ENCODE measurements around the gene MICB.

Gene MICB

DNA sequence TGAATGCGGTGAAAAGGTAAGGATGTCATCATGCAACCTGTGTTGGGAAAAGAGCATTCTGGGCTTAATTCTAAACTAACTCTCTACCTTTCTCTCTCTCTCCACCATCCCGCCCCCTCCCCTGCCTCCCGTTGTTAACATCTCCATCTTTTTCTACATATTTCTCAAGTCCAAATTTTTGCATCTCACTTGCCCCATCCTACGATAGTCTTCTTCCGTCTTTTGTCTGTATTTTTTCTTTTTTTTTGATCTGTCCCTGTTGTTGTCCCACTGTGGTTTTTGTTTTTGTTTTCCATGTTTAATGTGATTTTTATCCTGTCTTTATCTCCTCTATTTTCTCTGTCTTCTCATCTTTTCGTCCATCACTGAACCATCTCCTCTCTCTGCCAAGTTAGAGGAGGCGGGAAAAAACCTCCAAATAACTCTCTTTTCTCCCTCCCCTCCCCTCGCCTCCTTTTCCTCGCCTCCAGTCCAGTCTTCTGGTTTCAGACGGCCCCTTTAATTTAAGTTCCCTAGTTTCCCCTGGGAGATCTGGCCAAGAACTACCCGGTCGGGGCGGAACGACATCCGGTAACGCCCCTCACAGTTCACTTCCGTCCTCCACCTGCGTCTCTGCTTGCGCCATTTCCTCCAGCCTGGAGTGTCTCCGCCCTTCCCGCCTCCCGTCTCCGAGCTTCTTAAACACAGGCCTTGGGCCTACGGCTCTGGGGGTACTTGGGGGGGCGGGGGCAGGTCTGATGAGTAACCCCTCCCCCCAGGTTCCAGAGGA lies 49.2 kb downstream of the MICB start, which contains the start of gene NFKBIL1 (continued):
- TF ChIP-seq, protein P1, sequence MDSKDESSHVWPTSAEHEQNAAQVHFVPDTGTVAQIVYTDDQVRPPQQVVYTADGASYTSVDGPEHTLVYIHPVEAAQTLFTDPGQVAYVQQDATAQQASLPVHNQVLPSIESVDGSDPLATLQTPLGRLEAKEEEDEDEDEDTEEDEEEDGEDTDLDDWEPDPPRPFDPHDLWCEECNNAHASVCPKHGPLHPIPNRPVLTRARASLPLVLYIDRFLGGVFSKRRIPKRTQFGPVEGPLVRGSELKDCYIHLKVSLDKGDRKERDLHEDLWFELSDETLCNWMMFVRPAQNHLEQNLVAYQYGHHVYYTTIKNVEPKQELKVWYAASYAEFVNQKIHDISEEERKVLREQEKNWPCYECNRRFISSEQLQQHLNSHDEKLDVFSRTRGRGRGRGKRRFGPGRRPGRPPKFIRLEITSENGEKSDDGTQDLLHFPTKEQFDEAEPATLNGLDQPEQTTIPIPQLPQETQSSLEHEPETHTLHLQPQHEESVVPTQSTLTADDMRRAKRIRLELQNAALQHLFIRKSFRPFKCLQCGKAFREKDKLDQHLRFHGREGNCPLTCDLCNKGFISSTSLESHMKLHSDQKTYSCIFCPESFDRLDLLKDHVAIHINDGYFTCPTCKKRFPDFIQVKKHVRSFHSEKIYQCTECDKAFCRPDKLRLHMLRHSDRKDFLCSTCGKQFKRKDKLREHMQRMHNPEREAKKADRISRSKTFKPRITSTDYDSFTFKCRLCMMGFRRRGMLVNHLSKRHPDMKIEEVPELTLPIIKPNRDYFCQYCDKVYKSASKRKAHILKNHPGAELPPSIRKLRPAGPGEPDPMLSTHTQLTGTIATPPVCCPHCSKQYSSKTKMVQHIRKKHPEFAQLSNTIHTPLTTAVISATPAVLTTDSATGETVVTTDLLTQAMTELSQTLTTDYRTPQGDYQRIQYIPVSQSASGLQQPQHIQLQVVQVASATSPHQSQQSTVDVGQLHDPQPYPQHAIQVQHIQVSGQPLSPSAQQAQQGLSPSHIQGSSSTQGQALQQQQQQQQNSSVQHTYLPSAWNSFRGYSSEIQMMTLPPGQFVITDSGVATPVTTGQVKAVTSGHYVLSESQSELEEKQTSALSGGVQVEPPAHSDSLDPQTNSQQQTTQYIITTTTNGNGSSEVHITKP (tag by site-specific recombination; IDR thresholded peaks at IDR 0.05): peak; percentile 96
- 0 out of 2 replicates have a peak, but pooled peaks have one; percentile 37 for TF ChIP-seq ZNF501 (tag by site-specific recombination; IDR thresholded peaks at IDR 0.05)
- TF ChIP-seq ZNF549 (tag by site-specific recombination; IDR thresholded peaks at IDR 0.05): no peak
- TF ChIP-seq YY2 (tag by site-specific recombination; IDR thresholded peaks at IDR 0.05): peak; percentile 72
- no peak; the same call in 1 of the 2 replicates for TF ChIP-seq ZNF211 (tag by site-specific recombination; IDR thresholded peaks at IDR 0.05; ENCODE audit: low read depth)
- TF ChIP-seq ZNF530 (tag by site-specific recombination; IDR thresholded peaks at IDR 0.05; ENCODE audit: low read depth): no peak
- TF ChIP-seq, protein P2, sequence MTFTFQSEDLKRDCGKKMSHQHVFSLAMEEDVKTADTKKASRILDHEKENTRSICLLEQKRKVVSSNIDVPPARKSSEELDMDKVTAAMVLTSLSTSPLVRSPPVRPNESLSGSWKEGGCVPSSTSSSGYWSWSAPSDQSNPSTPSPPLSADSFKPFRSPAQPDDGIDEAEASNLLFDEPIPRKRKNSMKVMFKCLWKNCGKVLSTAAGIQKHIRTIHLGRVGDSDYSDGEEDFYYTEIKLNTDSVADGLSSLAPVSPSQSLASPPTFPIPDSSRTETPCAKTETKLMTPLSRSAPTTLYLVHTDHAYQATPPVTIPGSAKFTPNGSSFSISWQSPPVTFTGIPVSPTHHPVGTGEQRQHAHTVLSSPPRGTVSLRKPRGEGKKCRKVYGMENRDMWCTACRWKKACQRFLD (tag by site-specific recombination; IDR thresholded peaks at IDR 0.05): no peak
- TF ChIP-seq, protein P3, sequence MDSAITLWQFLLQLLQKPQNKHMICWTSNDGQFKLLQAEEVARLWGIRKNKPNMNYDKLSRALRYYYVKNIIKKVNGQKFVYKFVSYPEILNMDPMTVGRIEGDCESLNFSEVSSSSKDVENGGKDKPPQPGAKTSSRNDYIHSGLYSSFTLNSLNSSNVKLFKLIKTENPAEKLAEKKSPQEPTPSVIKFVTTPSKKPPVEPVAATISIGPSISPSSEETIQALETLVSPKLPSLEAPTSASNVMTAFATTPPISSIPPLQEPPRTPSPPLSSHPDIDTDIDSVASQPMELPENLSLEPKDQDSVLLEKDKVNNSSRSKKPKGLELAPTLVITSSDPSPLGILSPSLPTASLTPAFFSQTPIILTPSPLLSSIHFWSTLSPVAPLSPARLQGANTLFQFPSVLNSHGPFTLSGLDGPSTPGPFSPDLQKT (IDR thresholded peaks at IDR 0.05; ENCODE audit: borderline replicate concordance, low read depth, low read length): no peak
- TF ChIP-seq, protein P4, sequence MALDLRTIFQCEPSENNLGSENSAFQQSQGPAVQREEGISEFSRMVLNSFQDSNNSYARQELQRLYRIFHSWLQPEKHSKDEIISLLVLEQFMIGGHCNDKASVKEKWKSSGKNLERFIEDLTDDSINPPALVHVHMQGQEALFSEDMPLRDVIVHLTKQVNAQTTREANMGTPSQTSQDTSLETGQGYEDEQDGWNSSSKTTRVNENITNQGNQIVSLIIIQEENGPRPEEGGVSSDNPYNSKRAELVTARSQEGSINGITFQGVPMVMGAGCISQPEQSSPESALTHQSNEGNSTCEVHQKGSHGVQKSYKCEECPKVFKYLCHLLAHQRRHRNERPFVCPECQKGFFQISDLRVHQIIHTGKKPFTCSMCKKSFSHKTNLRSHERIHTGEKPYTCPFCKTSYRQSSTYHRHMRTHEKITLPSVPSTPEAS (tag by site-specific recombination; IDR thresholded peaks at IDR 0.05): peak; percentile 28; the same call in 1 of the 2 replicates
- peak; percentile 86 for TF ChIP-seq ZXDB (tag by site-specific recombination; IDR thresholded peaks at IDR 0.05)
- no peak for TF ChIP-seq ZNF585B (tag by site-specific recombination; IDR thresholded peaks at IDR 0.05)
- TF ChIP-seq GFI1B (tag by site-specific recombination; IDR thresholded peaks at IDR 0.05): no peak
- peak; percentile 32; the same call in 1 of the 2 replicates for TF ChIP-seq BCL11B (tag by site-specific recombination; IDR thresholded peaks at IDR 0.05; ENCODE audit: low read depth)
- no peak for TF ChIP-seq MYNN (tag by site-specific recombination; IDR thresholded peaks at IDR 0.05; ENCODE audit: borderline replicate concordance)
- TF ChIP-seq ZNF266 (tag by site-specific recombination; IDR thresholded peaks at IDR 0.05; ENCODE audit: low read depth): no peak; the same call in 1 of the 2 replicates
- TF ChIP-seq ZNF121 (tag by site-specific recombination; IDR thresholded peaks at IDR 0.05): no peak
- no peak for TF ChIP-seq ZNF777 (tag by site-specific recombination; IDR thresholded peaks at IDR 0.05; ENCODE audit: borderline replicate concordance)
